Measurements from ENCODE around the gene DGCR2.

DGCR2 gene

GRCh38 chr22:19142394-19142793, 20.2 kb upstream of the DGCR2 start:
- no peak for DNase-seq
- Histone ChIP-seq H2AFZ (ENCODE audit: low read length) (no peak overlapping the region), H3K4me2 (ENCODE audit: low read depth, low read length) (no peak overlapping the region), H3K36me3 (replicated peaks; ENCODE audit: insufficient read depth, low read length) (no peaks in the 10 kb centered on the region), H3K79me2 (ENCODE audit: low read length) (peaks cover 22% of the 10 kb centered on the region), H3K4me1 (ENCODE audit: low read length) (no peaks in the 10 kb centered on the region), H3K27ac (ENCODE audit: low read length) (no peak overlapping the region), H3K27me3 (replicated peaks; ENCODE audit: insufficient read depth, low read length) (peaks cover 6% of the 10 kb centered on the region), H3F3A (ENCODE audit: insufficient read depth, low read length) (no peaks in the 10 kb centered on the region), H4K20me1 (ENCODE audit: insufficient read depth, low read length) (no peaks in the 10 kb centered on the region), H3K9me2 (replicated peaks; ENCODE audit: insufficient read depth, low read length) (no peaks in the 10 kb centered on the region), H3K9ac (ENCODE audit: low read length) (no peak overlapping the region), H3K4me3 (ENCODE audit: low read length) (no peak overlapping the region), H3K9me3 (replicated peaks; ENCODE audit: insufficient read depth, low read length) (no peaks in the 10 kb centered on the region)
- TF ChIP-seq CTCF (IDR thresholded peaks at IDR 0.05; ENCODE audit: low read length), result no peak
- no peak for TF ChIP-seq EZH2 (optimal IDR thresholded peaks at IDR 0.05; ENCODE audit: low read depth, low read length)
- TF ChIP-seq EZH2phosphoT487 (IDR thresholded peaks at IDR 0.05; ENCODE audit: low read length), result no peak

- TF ChIP-seq EZH2 (optimal IDR thresholded peaks at IDR 0.05; ENCODE audit: low read depth, low read length), result no peak
- no peak for TF ChIP-seq CTCF (IDR thresholded peaks at IDR 0.05; ENCODE audit: low read length)
- TF ChIP-seq EZH2phosphoT487 (IDR thresholded peaks at IDR 0.05; ENCODE audit: low read length), result no peak
- Histone ChIP-seq H2AFZ (ENCODE audit: low read length) (no peak overlapping the region), H3K4me1 (ENCODE audit: low read length) (no peaks in the 10 kb centered on the region), H3K9me3 (replicated peaks; ENCODE audit: insufficient read depth, low read length) (no peaks in the 10 kb centered on the region), H3K9me2 (replicated peaks; ENCODE audit: insufficient read depth, low read length) (no peaks in the 10 kb centered on the region), H3K36me3 (replicated peaks; ENCODE audit: insufficient read depth, low read length) (no peaks in the 10 kb centered on the region), H3K27me3 (replicated peaks; ENCODE audit: insufficient read depth, low read length) (no peaks in the 10 kb centered on the region), H3K79me2 (ENCODE audit: low read length) (peaks cover 22% of the 10 kb centered on the region), H4K20me1 (ENCODE audit: insufficient read depth, low read length) (no peaks in the 10 kb centered on the region), H3K4me2 (ENCODE audit: low read depth, low read length) (no peak overlapping the region), H3K9ac (ENCODE audit: low read length) (no peak overlapping the region), H3K4me3 (ENCODE audit: low read length) (no peak overlapping the region), H3F3A (ENCODE audit: insufficient read depth, low read length) (no peaks in the 10 kb centered on the region), H3K27ac (ENCODE audit: low read length) (no peak overlapping the region)
- no peak for DNase-seq
Observed at GRCh38 chr22:19139974-19140373, 17.8 kb upstream of the DGCR2 start.

- H3K27me3 ChIP-seq (replicated peaks; ENCODE audit: insufficient read depth, low read length), result no peaks in the 10 kb centered on the region
- no peak overlapping the region for H3K27ac ChIP-seq (ENCODE audit: low read length)
- H3K4me1 ChIP-seq (ENCODE audit: low read length), result no peaks in the 10 kb centered on the region
- H4K20me1 ChIP-seq (ENCODE audit: insufficient read depth, low read length), result no peaks in the 10 kb centered on the region
- no peak overlapping the region for H3K4me2 ChIP-seq (ENCODE audit: low read depth, low read length)
- H3K79me2 ChIP-seq (ENCODE audit: low read length), result peaks cover 17% of the 10 kb centered on the region
- H3K9me2 ChIP-seq (replicated peaks; ENCODE audit: insufficient read depth, low read length), result no peaks in the 10 kb centered on the region
- H3K4me3 ChIP-seq (ENCODE audit: low read length), result no peak overlapping the region
- no peak overlapping the region for H3K9ac ChIP-seq (ENCODE audit: low read length)
- no peak for TF ChIP-seq EZH2phosphoT487 (IDR thresholded peaks at IDR 0.05; ENCODE audit: low read length)
- no peak for TF ChIP-seq CTCF (IDR thresholded peaks at IDR 0.05; ENCODE audit: low read length)
- TF ChIP-seq EZH2 (optimal IDR thresholded peaks at IDR 0.05; ENCODE audit: low read depth, low read length), result no peak
- no peaks in the 10 kb centered on the region for H3F3A ChIP-seq (ENCODE audit: insufficient read depth, low read length)
- no peak for DNase-seq
- H3K36me3 ChIP-seq (replicated peaks; ENCODE audit: insufficient read depth, low read length), result no peaks in the 10 kb centered on the region
- no peaks in the 10 kb centered on the region for H3K9me3 ChIP-seq (replicated peaks; ENCODE audit: insufficient read depth, low read length)
- H2AFZ ChIP-seq (ENCODE audit: low read length), result no peak overlapping the region
Observed at GRCh38 chr22:19139001-19139356, 16.8 kb upstream of the DGCR2 start.
